SK-N-MC (cell line): ENCODE data around the gene ADA.

Source experiments
- DNase-seq: peaks from one replicate; pipeline ENCODE4 v3.0.0-alpha.2; 2011; ENCODE audit warnings: low read depth, low spot score
- H3K27ac ChIP-seq: fragments of 200-600 bp; sonication (generic); 2 replicates; pipeline ENCODE4 v1.5.1; 2016; ENCODE audit warnings: mixed run types
- H3K36me3 ChIP-seq: fragments of 200-600 bp; sonication (generic); 2 replicates; pipeline ENCODE4 v1.6.1; 2017; ENCODE audit warnings: antibody characterized with exemption, low read length, mixed read lengths; ENCODE audit not compliant: insufficient read depth
- H3K4me3 ChIP-seq: fragments of 200-600 bp; sonication (generic); 2 replicates; pipeline ENCODE4 v1.5.1; 2016
- H3K9ac ChIP-seq: fragments of 200-600 bp; sonication (generic); 2 replicates; pipeline ENCODE4 v1.8.0; 2017; ENCODE audit warnings: mixed run types, mixed read lengths; ENCODE audit not compliant: insufficient read length
- H3K9me3 ChIP-seq: fragments of 200-600 bp; sonication (generic); 2 replicates; pipeline ENCODE4 v1.6.1; 2017; ENCODE audit warnings: low read depth, mild to moderate bottlenecking, antibody characterized with exemption, low read length, moderate library complexity, mixed read lengths
- EZH2 ChIP-seq: fragments of 200-600 bp; sonication (generic); IDR thresholded peaks from one replicate; pipeline ENCODE4 v1.6.1; 2017; ENCODE audit warnings: antibody characterized with exemption
- FOXP2 ChIP-seq: optimal IDR thresholded peaks from 2 replicates; pipeline ENCODE3; 2011; ENCODE audit warnings: mild to moderate bottlenecking, moderate library complexity; ENCODE audit not compliant: insufficient read depth; ENCODE audit errors: extremely low read length, control extremely low read depth
- POLR2AphosphoS5 ChIP-seq: IDR thresholded peaks from 2 replicates; pipeline ENCODE4 v1.6.1; 2012; ENCODE audit warnings: mild to moderate bottlenecking, low read depth, low read length, borderline replicate concordance

ADA gene

DNA sequence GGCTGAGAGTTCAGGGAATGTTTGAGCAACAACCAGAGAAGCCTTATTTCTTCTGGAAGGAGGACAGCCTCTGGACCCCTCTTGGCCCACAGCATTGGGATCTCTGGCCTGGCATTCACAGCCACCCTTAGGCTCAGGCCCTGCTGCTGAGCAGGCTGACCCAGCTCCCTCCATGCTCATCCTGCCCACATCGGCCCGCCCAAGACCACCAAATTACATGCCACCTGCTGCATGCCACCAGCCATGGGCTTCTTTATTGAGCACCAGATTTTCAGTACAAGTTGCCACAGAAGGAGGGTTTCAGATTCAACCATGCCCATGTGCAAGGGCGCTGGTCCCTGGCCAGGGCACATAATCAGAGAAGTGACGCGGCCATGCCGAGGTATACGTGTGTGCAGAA, 32.2 kb downstream of the ADA start:
- TF ChIP-seq POLR2AphosphoS5 = no peak
- TF ChIP-seq FOXP2 = no peak
- no peak for TF ChIP-seq EZH2
- Histone ChIP-seq H3K9me3 (no peaks in the 10 kb centered on the region), H3K4me3 (no peak overlapping the region), H3K36me3 (peaks cover 37% of the 10 kb centered on the region; the same call in 1 of the 2 replicates), H3K27ac (no peak overlapping the region), H3K9ac (no peak overlapping the region)
- no peak for DNase-seq

DNA sequence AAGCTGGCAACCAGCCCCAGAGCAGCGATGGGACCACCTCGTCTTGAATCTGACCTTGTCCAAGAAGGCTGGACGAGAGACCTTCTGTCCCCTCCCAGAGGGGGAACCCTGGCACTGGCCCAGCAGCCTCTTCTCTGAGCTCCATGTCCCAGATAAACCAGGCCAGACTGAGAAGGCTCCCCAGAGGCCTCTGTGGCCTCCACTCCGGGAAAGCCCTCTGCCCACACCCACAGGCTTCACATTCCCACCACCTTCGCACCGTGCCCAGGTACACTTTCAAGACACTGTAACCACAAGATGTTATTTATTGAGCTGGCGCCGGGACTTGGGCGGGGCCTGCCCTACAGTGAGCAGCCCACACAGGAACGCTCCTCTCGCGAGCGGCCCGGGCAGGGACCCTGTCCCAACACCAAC, 33.2 kb downstream of the ADA start:
- no peak overlapping the region for H3K4me3 ChIP-seq
- H3K36me3 ChIP-seq = peaks cover 42% of the 10 kb centered on the region; the same call in 1 of the 2 replicates
- no peak overlapping the region for H3K27ac ChIP-seq
- no peaks in the 10 kb centered on the region for H3K9me3 ChIP-seq
- DNase-seq = no peak
- H3K9ac ChIP-seq = no peak overlapping the region
- TF ChIP-seq EZH2 (no peak), POLR2AphosphoS5 (no peak), FOXP2 (no peak)

DNA sequence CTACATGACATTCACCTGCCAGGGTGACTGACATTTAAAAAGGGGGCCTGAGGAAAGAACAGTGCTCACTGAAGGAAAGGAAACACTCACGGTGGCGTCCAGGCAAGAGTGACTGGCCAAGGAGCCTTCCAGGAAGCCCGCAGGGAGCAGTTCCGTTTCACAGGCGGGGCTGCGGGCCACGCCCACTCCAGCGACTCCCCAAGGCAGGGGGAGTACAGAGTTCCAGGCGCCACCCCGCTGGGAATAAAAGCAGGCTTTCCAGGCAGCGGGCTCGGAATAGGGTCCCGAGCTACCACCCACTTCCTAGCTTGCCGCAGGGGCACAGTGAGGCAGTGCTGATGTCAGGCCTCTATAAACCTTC, 34.9 kb downstream of the ADA start:
- Histone ChIP-seq H3K9ac (no peak overlapping the region), H3K27ac (0 out of 2 replicates have a peak overlapping the region, but pooled peaks have one; percentile 42), H3K9me3 (no peaks in the 10 kb centered on the region), H3K36me3 (peaks cover 29% of the 10 kb centered on the region; the same call in 1 of the 2 replicates), H3K4me3 (peak overlapping the region; percentile 45; the same call in 1 of the 2 replicates)
- TF ChIP-seq EZH2 = no peak
- TF ChIP-seq POLR2AphosphoS5 = no peak
- TF ChIP-seq FOXP2 = no peak
- DNase-seq = peak; percentile 39

DNA sequence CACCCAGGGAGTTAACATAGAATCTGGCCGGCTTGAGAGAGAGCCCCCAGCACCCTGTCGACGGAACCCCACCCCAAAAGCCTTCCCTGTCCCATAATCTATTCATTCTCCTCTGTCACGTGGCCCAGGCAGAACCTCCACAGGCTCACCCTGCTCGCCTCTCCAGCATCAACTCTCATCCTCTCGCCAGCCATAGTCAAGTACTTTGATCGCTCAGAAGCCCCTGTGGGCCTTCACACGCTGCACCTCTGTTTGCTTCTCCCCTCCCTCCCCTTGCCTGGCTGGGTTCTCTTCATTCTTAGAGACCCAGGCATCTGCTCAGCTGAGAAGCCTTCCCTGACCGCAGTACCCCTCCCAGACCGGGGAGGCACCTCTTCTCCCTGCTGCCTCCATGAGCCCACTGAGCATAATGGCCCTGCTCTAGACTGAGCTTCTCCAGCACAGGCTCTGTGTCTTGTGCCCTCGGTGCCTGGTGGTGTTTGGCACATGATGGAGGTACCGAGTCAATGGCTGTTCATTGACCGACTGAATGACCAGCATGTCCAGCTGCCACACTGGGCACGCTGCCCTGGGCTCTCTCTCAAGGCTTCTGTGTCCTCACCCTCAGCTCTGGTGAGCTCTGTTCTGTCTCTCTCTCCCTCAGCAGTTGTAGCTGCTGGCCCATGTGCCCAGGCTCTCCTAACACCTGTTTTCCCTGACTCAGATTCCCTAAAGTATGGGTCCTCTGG, 35.5 kb downstream of the ADA start:
- DNase-seq = no peak
- TF ChIP-seq FOXP2 (no peak), EZH2 (no peak), POLR2AphosphoS5 (no peak)
- Histone ChIP-seq H3K36me3 (peaks cover 29% of the 10 kb centered on the region; the same call in 1 of the 2 replicates), H3K4me3 (peak overlapping the region; percentile 45; the same call in 1 of the 2 replicates), H3K9ac (no peak overlapping the region), H3K27ac (0 out of 2 replicates have a peak overlapping the region, but pooled peaks have one; percentile 42), H3K9me3 (no peaks in the 10 kb centered on the region)

DNA sequence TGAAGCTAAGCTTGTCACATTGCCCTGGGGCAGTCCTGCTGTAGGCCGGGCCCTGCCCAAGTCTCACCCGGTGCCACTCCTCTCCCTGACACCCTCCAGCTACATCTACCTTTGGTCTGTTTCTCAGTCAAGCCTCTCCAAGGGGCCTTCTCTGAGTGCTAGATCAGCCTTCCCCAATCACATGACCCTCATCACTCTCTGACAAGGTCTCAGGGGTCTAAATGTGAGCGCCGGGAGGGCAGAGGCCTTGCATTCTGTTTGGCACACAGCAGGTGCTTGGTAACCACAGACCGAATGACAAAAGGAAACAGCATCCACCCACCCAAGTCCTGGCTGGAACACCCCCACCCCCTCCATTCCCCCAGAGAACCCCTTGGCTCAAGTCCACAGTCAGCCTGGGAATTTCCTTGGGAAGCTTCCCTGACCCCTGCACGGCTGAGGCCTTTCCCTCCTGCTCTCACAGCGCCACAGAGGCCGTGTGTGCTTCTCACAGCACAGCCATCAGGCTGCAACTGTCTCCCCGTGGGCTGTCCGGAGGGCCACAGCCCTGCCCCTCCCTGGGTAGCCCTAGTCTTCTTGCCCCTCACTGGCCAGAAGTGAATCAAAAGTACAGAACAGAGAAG, 36.2 kb downstream of the ADA start:
- TF ChIP-seq FOXP2 (no peak), POLR2AphosphoS5 (no peak), EZH2 (no peak)

DNA sequence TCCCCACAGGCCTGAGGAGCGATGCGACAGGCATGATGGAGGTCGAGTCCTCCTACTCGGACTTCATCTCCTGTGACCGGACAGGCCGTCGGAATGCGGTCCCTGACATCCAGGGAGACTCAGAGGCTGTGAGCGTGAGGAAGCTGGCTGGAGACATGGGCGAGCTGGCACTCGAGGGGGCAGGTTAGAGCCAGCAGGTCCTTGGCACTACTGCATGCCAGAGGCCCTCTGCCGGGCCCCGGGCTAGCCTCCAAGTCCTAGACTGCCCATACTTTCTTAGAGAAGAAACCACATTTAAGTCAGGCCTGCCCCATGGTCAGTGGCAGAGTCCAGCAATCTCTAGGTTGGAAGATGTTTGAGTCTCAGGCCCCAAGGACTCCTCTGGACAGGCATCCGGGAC, 37.0 kb downstream of the ADA start:
- peaks cover 15% of the 10 kb centered on the region; the same call in 1 of the 2 replicates for H3K36me3 ChIP-seq
- H3K9ac ChIP-seq = no peak overlapping the region
- no peak for TF ChIP-seq FOXP2
- no peak for TF ChIP-seq EZH2
- no peak for TF ChIP-seq POLR2AphosphoS5
- no peak overlapping the region for H3K27ac ChIP-seq
- no peak overlapping the region for H3K4me3 ChIP-seq
- no peaks in the 10 kb centered on the region for H3K9me3 ChIP-seq
- no peak for DNase-seq

More for the DNA sequence above, 36.2 kb downstream of the ADA start:
- H3K36me3 ChIP-seq = peaks cover 22% of the 10 kb centered on the region; the same call in 1 of the 2 replicates
- no peak for DNase-seq
- no peak overlapping the region for H3K27ac ChIP-seq
- no peak overlapping the region for H3K9ac ChIP-seq
- no peak overlapping the region for H3K4me3 ChIP-seq
- H3K9me3 ChIP-seq = no peaks in the 10 kb centered on the region

DNA sequence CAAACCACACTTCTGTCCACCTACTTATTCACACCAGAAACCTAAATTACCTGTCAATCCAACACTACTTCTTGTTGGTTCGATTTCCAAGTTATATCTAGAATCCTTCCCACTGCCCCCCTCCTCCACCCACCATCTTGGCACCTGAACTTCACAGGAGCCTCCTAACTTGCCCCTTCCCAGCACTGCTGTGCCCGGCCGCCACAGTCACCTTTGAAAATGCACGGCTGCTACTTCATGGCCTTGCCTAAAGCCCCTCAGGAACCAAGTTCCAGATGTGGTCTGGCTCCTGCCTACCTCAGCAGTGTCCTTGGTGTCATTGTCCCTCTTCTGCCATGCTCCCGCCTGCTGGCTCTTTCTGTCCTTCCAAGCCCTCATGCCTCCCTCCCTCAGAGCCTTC, 37.9 kb downstream of the ADA start:
- H3K9me3 ChIP-seq = no peaks in the 10 kb centered on the region
- H3K27ac ChIP-seq = no peak overlapping the region
- H3K36me3 ChIP-seq = peaks cover 12% of the 10 kb centered on the region; the same call in 1 of the 2 replicates
- no peak overlapping the region for H3K9ac ChIP-seq
- TF ChIP-seq FOXP2 = no peak
- no peak for TF ChIP-seq EZH2
- no peak for TF ChIP-seq POLR2AphosphoS5
- DNase-seq = no peak
- H3K4me3 ChIP-seq = no peak overlapping the region

DNA sequence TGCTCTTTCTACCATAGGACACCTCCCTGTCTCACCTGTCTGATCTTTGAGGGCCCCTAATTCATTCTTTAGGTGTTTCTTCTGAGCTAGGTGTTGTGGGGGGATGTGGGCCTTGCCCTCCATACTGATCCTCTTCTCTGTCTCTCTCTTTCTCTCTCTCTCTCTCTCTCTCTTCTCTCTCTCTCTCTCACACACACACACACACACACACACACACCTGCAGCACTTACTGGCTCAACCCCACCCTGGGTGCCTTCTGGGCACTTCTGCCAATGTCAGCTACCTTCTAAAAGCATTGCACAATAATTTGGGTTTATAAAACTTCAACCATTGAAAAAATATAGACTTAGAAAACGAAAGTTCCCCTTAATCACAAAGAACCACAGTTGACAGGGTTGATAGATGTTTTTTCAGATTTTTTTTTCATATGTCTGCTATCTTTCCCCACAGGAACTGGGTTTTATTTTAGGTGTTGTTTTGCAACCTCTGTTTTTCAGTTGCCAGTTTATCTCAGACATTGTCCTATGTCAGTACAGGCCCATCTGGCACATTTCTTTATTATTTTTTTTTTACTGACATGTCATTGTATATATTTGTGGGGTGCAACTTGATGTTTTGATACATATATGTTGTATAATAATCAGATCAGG, 41.1 kb downstream of the ADA start:
- DNase-seq = no peak
- peaks cover 8% of the 10 kb centered on the region; the same call in 1 of the 2 replicates for H3K36me3 ChIP-seq
- no peaks in the 10 kb centered on the region for H3K9me3 ChIP-seq
- no peak for TF ChIP-seq POLR2AphosphoS5
- TF ChIP-seq EZH2 = no peak
- TF ChIP-seq FOXP2 = no peak
- H3K9ac ChIP-seq = no peak overlapping the region
- no peak overlapping the region for H3K4me3 ChIP-seq
- no peak overlapping the region for H3K27ac ChIP-seq
